ENCODE measurements around the gene STX17. TPM values are rescaled to one million over a fixed set of nuclear protein-coding genes. Genes with fewer than 3 reads are reported as not detected.
"Not testable (repeated sequence)": the region's sequence is repeated elsewhere in the genome, so short reads cannot be mapped to it uniquely, and the experiment has no call there.

STX17 gene
- polyA plus RNA-seq (2013, experiment 1 of 2; ENCODE audit: insufficient read length): 7.6 TPM
- polyA plus RNA-seq (2013, experiment 2 of 2; ENCODE audit: insufficient read length): 9.5 TPM

- peak; percentile 80 for DNase-seq
Observed at GRCh38 chr9:99906403-99907207, at the start of gene STX17. Gene STX17, plus strand, starts transcription at chr9:99906654. Its CDS starts 8,586 bp downstream, at chr9:99915240.

GRCh38 chr9:99857576-99857975 is 48.9 kb upstream of the STX17 start:
- not testable (repeated sequence) for DNase-seq

DNA sequence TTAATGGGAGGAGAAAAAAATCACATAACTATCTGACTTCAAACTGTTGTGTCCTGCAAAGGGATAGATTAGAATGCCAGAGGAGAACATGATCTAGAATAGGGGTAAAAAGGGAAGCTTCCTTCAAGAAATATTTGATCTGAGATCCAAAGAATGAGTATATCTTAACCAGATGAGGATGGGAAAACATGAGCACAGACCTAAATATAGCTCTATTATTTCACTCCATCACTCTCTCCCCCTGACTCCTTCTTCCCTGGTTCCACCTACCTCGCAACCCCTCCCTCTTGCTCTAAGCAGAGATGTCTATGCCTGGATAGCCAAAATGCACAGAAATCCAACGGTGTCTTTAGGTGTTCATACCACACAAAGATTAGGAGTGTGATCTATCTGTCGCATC is 48.4 kb upstream of the STX17 start:
- DNase-seq: no peak

DNA sequence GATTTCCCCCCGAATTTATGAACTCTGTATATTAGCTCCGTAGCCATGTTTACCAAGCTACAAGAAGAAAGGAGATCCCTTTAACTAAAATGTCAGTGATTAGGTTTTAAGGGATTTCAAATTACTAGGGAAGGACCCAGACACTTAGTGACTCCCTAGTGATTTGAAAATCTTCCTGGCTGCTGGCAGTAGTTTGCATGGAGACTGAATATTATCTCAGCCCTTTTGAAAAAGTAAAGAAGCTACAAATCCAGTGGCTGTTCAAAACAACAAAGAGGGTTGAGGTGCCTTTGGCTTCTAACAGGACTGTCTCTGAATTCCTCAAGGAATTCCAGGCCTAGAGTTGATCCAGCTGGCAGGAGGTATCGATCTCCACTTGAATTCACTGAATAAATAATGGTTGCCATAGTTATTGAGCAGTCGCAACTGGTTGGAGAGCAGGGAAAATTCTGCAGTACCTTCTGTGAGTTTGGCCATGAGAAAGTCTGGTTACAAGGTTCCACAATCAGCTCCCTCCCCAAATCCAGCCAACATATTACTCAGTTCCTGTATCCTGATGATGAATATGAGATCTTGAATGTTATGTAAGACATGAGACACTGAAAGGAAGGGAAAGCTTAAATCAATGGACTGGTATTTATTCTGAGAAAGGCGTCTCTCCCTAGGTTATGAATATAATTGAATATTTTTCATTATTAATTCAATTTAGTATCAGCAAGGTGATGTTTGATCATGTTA is 47.0 kb upstream of the STX17 start:
- DNase-seq: no peak

- no peak for DNase-seq
Observed at GRCh38 chr9:99860266-99860665, 46.2 kb upstream of the STX17 start.

- no peak for DNase-seq
Observed at GRCh38 chr9:99863955-99864354, 42.5 kb upstream of the STX17 start.

DNA sequence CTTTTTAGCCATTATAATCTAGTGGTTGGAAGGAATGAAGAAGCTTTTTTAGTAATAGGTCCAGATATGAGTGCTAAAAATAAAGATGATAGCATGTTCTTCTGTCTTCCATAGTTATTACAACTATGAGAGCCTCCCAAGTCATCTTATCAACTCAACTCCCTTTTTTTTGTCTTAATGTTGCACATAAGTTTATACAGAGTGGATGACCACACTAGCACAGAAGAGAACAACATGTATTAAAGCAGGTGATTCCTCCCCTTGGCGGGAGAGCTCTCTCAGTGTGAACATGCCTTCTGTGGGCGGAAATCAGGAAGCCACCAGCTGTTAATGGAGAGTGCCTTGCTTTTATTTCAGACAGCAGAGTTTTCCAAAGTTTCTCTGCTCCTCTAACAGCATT is 40.1 kb upstream of the STX17 start:
- DNase-seq: no peak

GRCh38 chr9:99867536-99867935 is 38.9 kb upstream of the STX17 start:
- peak; percentile 37 for DNase-seq

DNA sequence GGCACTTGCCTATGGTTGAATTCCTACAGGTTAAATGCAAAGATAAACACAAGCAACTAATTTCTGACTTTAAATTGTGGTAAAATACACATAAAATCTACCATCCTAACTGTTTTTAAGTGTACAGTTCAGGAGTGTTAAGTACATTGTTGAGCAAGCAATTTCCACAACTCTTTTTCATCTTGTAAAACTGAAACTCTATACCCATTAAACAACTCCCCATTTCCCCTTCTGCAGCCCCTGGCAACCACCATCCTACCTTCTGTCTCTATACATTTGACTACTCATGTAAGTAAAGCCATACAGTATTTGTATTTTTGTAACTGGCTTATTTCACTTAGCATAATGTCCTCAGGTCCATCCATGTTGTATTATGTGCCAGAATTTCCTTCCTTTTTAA is 38.5 kb upstream of the STX17 start:
- no peak for DNase-seq

GRCh38 chr9:99868845-99869244 is 37.6 kb upstream of the STX17 start:
- DNase-seq: peak; percentile 68

DNA sequence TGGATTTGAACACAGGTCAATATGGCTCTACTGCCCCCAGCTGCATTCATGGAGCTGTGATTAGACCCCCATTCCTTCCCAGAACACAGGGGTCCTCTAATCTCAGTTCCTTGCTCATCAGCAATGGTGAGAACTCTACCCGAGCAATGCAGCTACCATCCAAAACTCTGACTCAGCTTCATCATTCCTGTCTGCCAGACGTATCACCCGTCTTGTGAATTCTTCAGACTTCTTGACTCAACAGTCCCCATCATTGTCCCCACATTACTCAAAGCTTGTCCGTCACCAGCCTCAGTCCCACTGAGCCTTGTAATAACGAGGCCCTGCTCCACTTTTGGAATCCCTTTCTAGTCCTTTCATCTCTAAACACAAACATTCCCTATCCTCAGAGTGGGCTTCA is 36.3 kb upstream of the STX17 start:
- peak; percentile 87 for DNase-seq

GRCh38 chr9:99873531-99873930 is 32.9 kb upstream of the STX17 start:
- DNase-seq: peak; percentile 60

DNA sequence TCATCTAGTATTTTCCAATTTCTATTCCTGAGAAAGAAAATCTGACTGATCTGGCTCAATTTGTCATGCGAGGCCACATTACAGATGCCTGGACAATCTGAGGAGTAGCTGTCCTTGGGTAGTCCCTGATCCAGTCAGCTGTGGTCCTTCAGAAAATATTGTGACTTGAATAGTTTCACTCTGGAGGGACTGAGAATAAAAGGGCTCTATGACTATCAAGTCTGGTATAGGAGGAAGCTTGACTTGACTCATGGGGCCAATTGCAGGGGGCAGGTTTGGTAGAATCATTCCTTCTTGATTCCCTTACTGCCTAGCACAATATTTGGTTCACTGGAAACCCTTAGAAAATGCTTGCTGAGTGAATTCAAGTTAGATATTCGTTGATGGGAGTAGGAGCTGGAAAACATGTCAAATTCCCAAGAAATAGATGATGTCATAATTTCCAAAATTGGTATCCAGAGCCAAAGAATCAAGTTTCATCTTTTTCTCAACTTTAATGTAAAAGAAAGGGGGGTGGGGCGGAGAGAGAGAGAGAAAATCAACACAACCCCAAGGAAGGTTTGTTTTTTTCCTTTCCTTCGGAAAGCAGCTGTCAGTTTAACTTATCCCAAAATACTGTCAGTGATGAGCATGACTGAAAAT is 32.4 kb upstream of the STX17 start:
- peak; percentile 28 for DNase-seq

DNA sequence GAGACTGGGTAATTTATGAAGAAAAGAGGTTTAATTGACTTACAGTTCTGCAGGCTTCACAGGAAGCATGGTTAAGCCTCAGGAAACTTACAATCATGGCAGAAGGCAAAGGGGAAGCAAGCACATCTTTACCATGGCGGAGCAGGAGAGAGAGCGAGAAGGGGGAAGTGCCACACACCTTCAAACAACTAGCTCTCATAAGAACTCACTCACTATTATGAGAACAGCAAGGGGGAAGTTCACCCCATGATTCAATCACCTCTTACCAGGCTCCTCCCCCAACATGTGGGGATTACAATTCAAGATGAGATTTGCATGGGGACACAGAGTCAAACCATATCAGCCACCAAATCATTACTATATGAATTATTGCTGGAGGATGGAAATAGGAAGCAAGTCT is 30.3 kb upstream of the STX17 start:
- no peak for DNase-seq

DNA sequence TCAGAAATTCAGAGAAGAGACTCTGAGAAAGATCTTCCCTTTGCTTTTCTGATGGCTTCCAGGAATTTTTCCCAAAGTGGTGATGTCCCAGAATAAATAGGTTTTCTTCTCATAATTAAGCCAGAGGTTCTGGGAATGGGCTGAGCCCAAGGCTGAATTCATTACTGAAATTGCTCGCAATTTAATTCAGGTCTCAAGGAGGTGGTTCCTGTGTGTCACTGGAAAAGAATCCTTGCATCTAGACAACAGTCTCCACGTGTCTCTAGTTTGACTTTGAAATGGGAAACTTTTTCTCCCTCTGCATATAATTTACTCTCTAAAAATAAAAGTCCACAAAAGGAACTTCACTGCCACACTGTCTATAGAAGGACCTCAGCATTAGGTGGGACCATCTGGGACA is 27.8 kb upstream of the STX17 start:
- DNase-seq: peak; percentile 20

GRCh38 chr9:99881769-99882168 is 24.7 kb upstream of the STX17 start:
- DNase-seq: no peak

DNA sequence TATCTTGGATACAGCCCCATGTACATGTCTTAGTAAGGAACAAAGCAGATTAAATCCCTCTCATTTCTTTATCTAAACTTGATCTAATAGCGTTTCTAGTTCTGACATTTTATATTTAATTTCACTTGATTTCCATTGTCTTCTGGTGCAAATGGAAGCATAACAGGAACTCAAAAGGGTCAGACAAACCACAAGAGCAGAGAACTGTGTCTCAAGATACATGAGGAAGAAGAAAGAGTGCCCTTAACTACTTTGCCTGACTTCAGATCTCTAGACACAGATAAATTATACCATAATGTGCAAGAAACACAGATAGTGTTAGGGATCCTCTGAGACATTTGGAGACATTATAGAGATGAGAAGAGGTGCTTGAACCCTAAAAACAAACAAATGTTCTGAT is 20.7 kb upstream of the STX17 start:
- DNase-seq: no peak

GRCh38 chr9:99889120-99889519 is 17.3 kb upstream of the STX17 start:
- DNase-seq: no peak

- DNase-seq: no peak
Observed at GRCh38 chr9:99894826-99895225, 11.6 kb upstream of the STX17 start.

GRCh38 chr9:99895510-99895909 is 10.9 kb upstream of the STX17 start:
- DNase-seq: no peak

DNA sequence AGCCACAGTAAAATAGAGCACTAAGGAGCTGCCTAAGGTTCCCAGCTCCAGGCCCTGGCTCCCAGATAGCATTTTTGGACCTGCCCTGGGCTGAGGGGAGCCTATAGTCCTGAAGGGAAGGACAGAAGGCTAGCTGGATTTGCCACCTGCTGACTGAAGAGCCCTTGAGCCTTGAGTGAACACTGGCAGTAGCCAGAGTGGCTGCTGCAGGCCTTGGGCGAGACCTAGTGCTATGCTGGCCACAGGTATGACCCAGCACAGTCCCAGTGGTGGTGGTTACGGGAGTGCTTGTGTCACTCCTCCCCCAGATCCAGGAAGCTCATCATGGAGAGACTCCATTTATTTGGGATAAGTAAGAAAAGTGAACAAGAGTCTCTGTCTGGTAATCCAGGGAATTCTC is 10.3 kb upstream of the STX17 start:
- no peak for DNase-seq

DNA sequence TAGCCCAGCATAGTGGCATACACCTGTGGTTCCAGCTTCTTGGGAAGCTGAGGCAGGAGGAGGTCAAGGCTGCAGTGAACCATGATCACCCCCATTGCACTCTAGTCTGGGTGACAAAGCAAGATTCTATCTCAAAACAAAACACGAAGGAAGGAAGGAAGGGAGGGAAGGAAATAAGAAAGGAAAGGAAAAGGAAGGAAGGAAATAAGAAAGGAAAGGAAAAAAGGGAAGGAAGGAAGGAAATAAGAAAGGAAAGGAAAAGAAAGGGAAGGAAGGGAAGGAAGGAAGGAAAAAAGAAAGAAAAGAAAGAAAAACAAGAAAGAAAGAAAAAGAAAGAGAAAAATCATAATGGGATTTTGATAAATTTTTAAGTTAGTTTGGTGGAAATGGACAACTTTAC is 3.1 kb upstream of the STX17 start:
- DNase-seq: no peak

DNA sequence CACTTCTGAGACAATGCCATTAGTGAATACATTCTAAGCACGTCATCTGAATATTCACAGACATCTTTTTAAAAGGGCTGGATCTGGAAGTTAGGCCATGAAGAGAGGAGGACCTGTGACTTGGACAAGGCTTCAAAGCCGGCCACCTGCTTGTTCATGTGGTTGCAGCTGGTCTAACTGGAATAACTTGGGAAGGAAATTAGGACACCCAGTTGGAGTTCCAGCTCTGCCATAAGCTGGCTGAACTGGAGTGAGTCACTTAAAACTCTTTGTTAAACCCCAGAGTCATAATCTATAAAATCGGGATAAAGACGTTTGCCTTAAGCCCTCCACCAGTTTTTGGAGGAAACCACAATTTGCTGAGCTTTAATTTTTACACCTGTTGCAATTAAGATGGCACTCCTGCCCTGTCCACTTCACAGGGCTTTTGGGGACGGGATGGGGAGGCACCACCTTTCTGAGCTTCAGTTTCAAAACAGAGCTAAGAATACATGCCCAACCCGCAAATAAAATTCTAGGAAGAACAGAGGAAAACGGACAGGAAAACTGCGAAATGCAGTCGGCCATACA is 536 bp upstream of the STX17 start:
- DNase-seq: no peak

All from fibroblast of skin of back (primary cell).